ENCODE data around the gene HDAC3. TPM values are rescaled to one million over a fixed set of nuclear protein-coding genes. Genes with fewer than 3 reads are reported as not detected.
A peak's percentile ranks its signal among the peaks of the same experiment; 100 is the strongest.

The HDAC3 gene
- total RNA-seq, 1 experiment from 2014 or later = 45.2 TPM

GRCh38 chr5:141639357-141640050, 2.9 kb upstream of the HDAC3 start:
- DNase-seq (ENCODE audit: low read depth, low spot score) = no peak
- in situ Hi-C loops (cut with HindIII; ENCODE audit: low pct_unique_long_range_greater_than_20kb, low sequenced_read_pairs) = no loop called here

- in situ Hi-C loops (cut with HindIII; ENCODE audit: low pct_unique_long_range_greater_than_20kb, low sequenced_read_pairs) = no loop called here
- no peak for DNase-seq (ENCODE audit: low read depth, low spot score)
Observed at GRCh38 chr5:141638771-141639170, 2.1 kb upstream of the HDAC3 start.

- in situ Hi-C loops (cut with HindIII; ENCODE audit: low pct_unique_long_range_greater_than_20kb, low sequenced_read_pairs) = no loop called here
- peak; percentile 39 for DNase-seq (ENCODE audit: low read depth, low spot score)
Observed at GRCh38 chr5:141637767-141638419, 1.2 kb upstream of the HDAC3 start.

GRCh38 chr5:141637123-141637766, 596 bp upstream of the HDAC3 start:
- in situ Hi-C loops (cut with HindIII; ENCODE audit: low pct_unique_long_range_greater_than_20kb, low sequenced_read_pairs) = no loop called here
- peak; percentile 8 for DNase-seq (ENCODE audit: low read depth, low spot score)

- in situ Hi-C loops (cut with HindIII; ENCODE audit: low pct_unique_long_range_greater_than_20kb, low sequenced_read_pairs) = no loop called here
Observed at GRCh38 chr5:141636106-141636412, 590 bp downstream of the HDAC3 start.

GRCh38 chr5:141635646-141636045, 1.0 kb downstream of the HDAC3 start:
- in situ Hi-C loops (cut with HindIII; ENCODE audit: low pct_unique_long_range_greater_than_20kb, low sequenced_read_pairs) = no loop called here
- no peak for DNase-seq (ENCODE audit: low read depth, low spot score)

More at GRCh38 chr5:141636106-141636412, 590 bp downstream of the HDAC3 start:
- DNase-seq (ENCODE audit: low read depth, low spot score) = no peak

GRCh38 chr5:141634720-141635119, 1.9 kb downstream of the HDAC3 start:
- no peak for DNase-seq (ENCODE audit: low read depth, low spot score)
- in situ Hi-C loops (cut with HindIII; ENCODE audit: low pct_unique_long_range_greater_than_20kb, low sequenced_read_pairs) = no loop called here

- in situ Hi-C loops (cut with HindIII; ENCODE audit: low pct_unique_long_range_greater_than_20kb, low sequenced_read_pairs) = no loop called here
- DNase-seq (ENCODE audit: low read depth, low spot score) = no peak
Observed at GRCh38 chr5:141633871-141634561, 2.6 kb downstream of the HDAC3 start.

GRCh38 chr5:141632650-141633049, 4.0 kb downstream of the HDAC3 start:
- DNase-seq (ENCODE audit: low read depth, low spot score) = no peak
- in situ Hi-C loops (cut with HindIII; ENCODE audit: low pct_unique_long_range_greater_than_20kb, low sequenced_read_pairs) = no loop called here

- in situ Hi-C loops (cut with HindIII; ENCODE audit: low pct_unique_long_range_greater_than_20kb, low sequenced_read_pairs) = no loop called here
- DNase-seq (ENCODE audit: low read depth, low spot score) = no peak
Observed at GRCh38 chr5:141630570-141631140, 6.0 kb downstream of the HDAC3 start.

GRCh38 chr5:141628175-141628788, 8.4 kb downstream of the HDAC3 start:
- in situ Hi-C loops (cut with HindIII; ENCODE audit: low pct_unique_long_range_greater_than_20kb, low sequenced_read_pairs) = no loop called here
- no peak for DNase-seq (ENCODE audit: low read depth, low spot score)

GRCh38 chr5:141623611-141624010, 13.0 kb downstream of the HDAC3 start:
- in situ Hi-C loops (cut with HindIII; ENCODE audit: low pct_unique_long_range_greater_than_20kb, low sequenced_read_pairs) = no loop called here
- DNase-seq (ENCODE audit: low read depth, low spot score) = no peak

GRCh38 chr5:141623186-141623585, 13.5 kb downstream of the HDAC3 start:
- DNase-seq (ENCODE audit: low read depth, low spot score) = no peak
- in situ Hi-C loops (cut with HindIII; ENCODE audit: low pct_unique_long_range_greater_than_20kb, low sequenced_read_pairs) = no loop called here

- in situ Hi-C loops (cut with HindIII; ENCODE audit: low pct_unique_long_range_greater_than_20kb, low sequenced_read_pairs) = no loop called here
- peak; percentile 97 for DNase-seq (ENCODE audit: low read depth, low spot score)
Observed at GRCh38 chr5:141618804-141619554, 17.7 kb downstream of the HDAC3 start, which contains the start of gene DIAPH1. Gene DIAPH1, minus strand, starts transcription at chr5:141619000. Its CDS starts 86 bp downstream, at chr5:141618914.

GRCh38 chr5:141618030-141618803, 18.4 kb downstream of the HDAC3 start:
- in situ Hi-C loops (cut with HindIII; ENCODE audit: low pct_unique_long_range_greater_than_20kb, low sequenced_read_pairs) = no loop called here
- peak; percentile 43 for DNase-seq (ENCODE audit: low read depth, low spot score)

GRCh38 chr5:141617682-141618029, 19.0 kb downstream of the HDAC3 start:
- peak; percentile 13 for DNase-seq (ENCODE audit: low read depth, low spot score)
- in situ Hi-C loops (cut with HindIII; ENCODE audit: low pct_unique_long_range_greater_than_20kb, low sequenced_read_pairs) = no loop called here

Measured in SK-MEL-5 (cell line).